Measurements from ENCODE around the gene AGMO. TPM values are rescaled to one million over a fixed set of nuclear protein-coding genes. Genes with fewer than 3 reads are reported as not detected.

AGMO gene
- total RNA-seq, 1 experiment from 2014 or later, result not detected

DNA sequence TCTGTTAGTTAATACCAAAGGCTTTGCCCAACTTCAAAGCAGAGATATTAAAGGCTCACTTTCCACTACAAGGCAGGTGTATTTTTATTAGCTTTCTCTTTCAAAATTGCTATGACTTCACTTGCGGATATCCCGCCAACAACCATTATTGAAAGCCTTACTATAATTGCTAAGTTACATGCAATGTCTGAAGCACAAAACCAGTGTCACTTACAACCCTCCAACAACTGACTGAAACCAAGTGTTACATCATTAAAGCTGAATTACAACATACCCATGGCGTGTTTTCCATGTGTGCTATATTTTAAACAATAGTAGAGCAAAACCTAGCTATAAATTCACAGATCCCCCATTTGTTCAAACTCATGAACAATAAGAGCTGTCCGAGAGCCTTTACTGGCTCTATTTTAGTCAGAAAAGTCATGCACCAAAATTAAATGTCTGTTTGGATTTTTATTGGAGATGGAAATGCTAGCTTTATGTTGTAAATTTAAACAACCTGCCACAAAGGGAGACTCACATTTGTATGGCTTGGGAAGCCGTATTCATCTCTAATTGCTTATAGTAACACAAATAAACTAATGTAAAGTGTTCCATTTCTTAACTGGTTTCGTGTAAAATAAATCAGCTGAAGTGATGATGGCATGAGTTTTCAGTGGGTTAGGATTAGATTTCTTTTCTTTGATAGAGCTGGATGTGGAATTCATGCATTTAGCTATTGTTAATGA lies 227.1 kb downstream of the AGMO start:
- DNase-seq (ENCODE audit: low read depth, low spot score) (no peak), ATAC-seq (no peak)
- TF ChIP-seq CEBPB (IDR thresholded peaks at IDR 0.05; ENCODE audit: low read depth) (no peak), CBX3 (IDR thresholded peaks at IDR 0.05; ENCODE audit: low read depth) (no peak), EZH2 (IDR thresholded peaks at IDR 0.05) (no peak), ZNF274 (IDR thresholded peaks at IDR 0.05; ENCODE audit: low read depth, low read length) (no peak), POLR2A (IDR thresholded peaks at IDR 0.05; ENCODE audit: borderline replicate concordance, extremely low read depth, insufficient read depth, insufficient read length) (no peak), TCF7L2 (IDR thresholded peaks at IDR 0.05; ENCODE audit: borderline replicate concordance, extremely low read depth, insufficient read depth, insufficient read length) (no peak), FOSL1 (IDR thresholded peaks at IDR 0.05; ENCODE audit: low read depth) (no peak), SP1 (IDR thresholded peaks at IDR 0.05; ENCODE audit: low read depth) (no peak), ELF1 (IDR thresholded peaks at IDR 0.05; ENCODE audit: borderline replicate concordance, low read depth) (no peak), ZFX (IDR thresholded peaks at IDR 0.05) (no peak), SIN3A (IDR thresholded peaks at IDR 0.05; ENCODE audit: low read depth) (no peak)
- TF ChIP-seq, protein P1, sequence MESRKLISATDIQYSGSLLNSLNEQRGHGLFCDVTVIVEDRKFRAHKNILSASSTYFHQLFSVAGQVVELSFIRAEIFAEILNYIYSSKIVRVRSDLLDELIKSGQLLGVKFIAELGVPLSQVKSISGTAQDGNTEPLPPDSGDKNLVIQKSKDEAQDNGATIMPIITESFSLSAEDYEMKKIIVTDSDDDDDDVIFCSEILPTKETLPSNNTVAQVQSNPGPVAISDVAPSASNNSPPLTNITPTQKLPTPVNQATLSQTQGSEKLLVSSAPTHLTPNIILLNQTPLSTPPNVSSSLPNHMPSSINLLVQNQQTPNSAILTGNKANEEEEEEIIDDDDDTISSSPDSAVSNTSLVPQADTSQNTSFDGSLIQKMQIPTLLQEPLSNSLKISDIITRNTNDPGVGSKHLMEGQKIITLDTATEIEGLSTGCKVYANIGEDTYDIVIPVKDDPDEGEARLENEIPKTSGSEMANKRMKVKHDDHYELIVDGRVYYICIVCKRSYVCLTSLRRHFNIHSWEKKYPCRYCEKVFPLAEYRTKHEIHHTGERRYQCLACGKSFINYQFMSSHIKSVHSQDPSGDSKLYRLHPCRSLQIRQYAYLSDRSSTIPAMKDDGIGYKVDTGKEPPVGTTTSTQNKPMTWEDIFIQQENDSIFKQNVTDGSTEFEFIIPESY (IDR thresholded peaks at IDR 0.05; ENCODE audit: extremely low read depth, insufficient replicate concordance, low read length), result no peak
- TF ChIP-seq, protein P2, sequence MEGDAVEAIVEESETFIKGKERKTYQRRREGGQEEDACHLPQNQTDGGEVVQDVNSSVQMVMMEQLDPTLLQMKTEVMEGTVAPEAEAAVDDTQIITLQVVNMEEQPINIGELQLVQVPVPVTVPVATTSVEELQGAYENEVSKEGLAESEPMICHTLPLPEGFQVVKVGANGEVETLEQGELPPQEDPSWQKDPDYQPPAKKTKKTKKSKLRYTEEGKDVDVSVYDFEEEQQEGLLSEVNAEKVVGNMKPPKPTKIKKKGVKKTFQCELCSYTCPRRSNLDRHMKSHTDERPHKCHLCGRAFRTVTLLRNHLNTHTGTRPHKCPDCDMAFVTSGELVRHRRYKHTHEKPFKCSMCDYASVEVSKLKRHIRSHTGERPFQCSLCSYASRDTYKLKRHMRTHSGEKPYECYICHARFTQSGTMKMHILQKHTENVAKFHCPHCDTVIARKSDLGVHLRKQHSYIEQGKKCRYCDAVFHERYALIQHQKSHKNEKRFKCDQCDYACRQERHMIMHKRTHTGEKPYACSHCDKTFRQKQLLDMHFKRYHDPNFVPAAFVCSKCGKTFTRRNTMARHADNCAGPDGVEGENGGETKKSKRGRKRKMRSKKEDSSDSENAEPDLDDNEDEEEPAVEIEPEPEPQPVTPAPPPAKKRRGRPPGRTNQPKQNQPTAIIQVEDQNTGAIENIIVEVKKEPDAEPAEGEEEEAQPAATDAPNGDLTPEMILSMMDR (IDR thresholded peaks at IDR 0.05 in 2 of 3, conservative IDR thresholded peaks at IDR 0.05 in 1 of 3; ENCODE audit: borderline replicate concordance in 1 of 3, insufficient read depth in 1 of 3, low read depth in 2 of 3, low read length in 2 of 3), result no peak
- Histone ChIP-seq H3K79me2 (ENCODE audit: insufficient read depth, low read length) (no peaks in the 10 kb centered on the region), H3K4me1 (ENCODE audit: control insufficient read depth in 1 of 2, insufficient read depth in 2 of 2, low read length in 2 of 2) (no peaks in the 10 kb centered on the region), H3K27ac (ENCODE audit: low read depth, low read length) (no peak overlapping the region), H3K9me3 (ENCODE audit: control insufficient read depth in 1 of 2, insufficient read depth in 1 of 2, low read depth in 1 of 2, low read length in 2 of 2) (peaks cover 0 to 5% of the 10 kb centered on the region in 2 experiments; a peak in 1 of 4 replicates), H3K9ac (ENCODE audit: low read length) (no peak overlapping the region), H3K4me2 (ENCODE audit: low read length) (no peak overlapping the region), H4K20me1 (ENCODE audit: insufficient read depth) (no peaks in the 10 kb centered on the region), H3K36me3 (ENCODE audit: control insufficient read depth in 1 of 2, insufficient read depth in 2 of 2, low read length in 2 of 2) (no peaks in the 10 kb centered on the region), H3K9me2 (ENCODE audit: insufficient read depth) (no peaks in the 10 kb centered on the region), H3K4me3 (replicated peaks in 1 of 2; ENCODE audit: low read depth in 1 of 2, low read length in 2 of 2) (no peak overlapping the region), H2AFZ (ENCODE audit: low read depth, low read length, poor library complexity, severe bottlenecking) (no peak overlapping the region), H3K27me3 (ENCODE audit: insufficient read depth, low read length) (no peaks in the 10 kb centered on the region)
- ChIA-PET CTCF (interaction anchor here (0.7 kb wide), 1 partner anchor 54 kb away, joined by 3 read pairs; no protein-coding TSS in a partner anchor), RAD21 (ENCODE audit: low non-redundant PET in 1 of 2, low total read pairs in 2 of 2, uncharacterized antibody in 2 of 2, unreplicated experiment in 2 of 2) (no interaction called here), POLR2A (no interaction called here)
- intact Hi-C loops (cut with micrococcal nuclease), result no loop called here
- no TSS peak for BruUV-seq (replicated peaks)
